Glomerular visceral epithelial cell (primary cell): ENCODE results near the gene PCDH9.

Experiments used
- DNase-seq: peaks from one replicate; pipeline ENCODE4 v3.0.0-alpha.2; 2016; ENCODE audit errors: extremely low spot score

The PCDH9 gene

GRCh38 chr13:66759919-66760318 is 470.2 kb downstream of the PCDH9 start:
- DNase-seq, result no peak

DNA sequence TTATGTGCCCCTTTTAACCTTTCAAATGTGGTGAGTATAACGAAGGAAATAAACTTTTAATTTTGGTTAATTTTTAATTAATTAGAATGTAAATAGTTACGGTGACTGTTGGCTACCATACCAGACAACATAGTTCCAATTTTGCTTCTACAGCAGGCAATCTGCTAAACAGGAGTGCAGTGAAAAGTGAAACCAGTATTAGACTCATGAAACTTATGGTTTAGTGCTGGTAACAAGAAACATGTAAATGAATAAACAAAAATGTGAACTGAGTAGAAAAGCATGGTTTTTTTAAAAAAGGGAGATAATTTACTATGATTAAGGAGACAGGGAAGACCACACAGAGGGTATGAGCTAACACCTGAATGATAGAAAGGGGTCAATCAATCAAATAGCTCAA is 478.4 kb downstream of the PCDH9 start:
- no peak for DNase-seq

- DNase-seq, result peak; percentile 1
Observed at GRCh38 chr13:66748712-66749111, 481.4 kb downstream of the PCDH9 start.

DNA sequence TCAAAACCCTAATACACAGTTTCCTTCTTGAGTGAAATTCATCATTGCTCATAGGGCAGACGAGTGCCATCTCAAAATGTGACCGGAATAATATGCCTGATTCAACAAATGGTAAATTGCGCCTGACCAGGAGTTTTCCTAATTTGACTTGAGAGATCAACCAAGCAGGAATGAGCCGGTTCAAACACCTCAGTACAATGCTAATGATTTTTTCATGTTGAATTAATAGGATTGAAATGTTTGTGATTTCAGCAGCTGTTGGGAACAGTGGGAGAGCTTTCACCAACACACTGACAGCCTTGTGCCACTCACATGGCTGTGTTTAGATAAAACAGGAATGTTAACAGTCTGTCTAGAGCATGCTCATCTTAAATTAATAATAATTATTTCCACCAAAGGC is 484.8 kb downstream of the PCDH9 start:
- no peak for DNase-seq

DNA sequence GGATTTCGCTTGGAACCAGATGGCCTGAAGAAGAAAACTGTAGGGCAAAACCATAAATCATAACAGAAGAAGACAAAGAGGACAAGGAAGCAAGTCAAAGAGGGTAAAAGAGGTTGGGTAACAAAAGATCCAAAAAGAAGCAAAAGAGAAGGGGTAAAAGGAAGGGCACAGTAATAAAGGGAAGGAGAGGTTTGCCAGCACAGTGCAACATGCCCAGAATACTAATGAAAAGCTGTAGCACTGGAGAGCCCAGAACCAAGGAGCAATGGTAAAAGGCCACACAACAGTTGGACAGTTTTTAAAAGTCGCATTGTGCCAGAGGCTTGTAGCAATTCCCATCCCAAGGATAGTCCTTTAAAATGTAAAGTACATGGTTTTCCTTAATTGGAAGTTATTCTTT is 506.6 kb downstream of the PCDH9 start:
- no peak for DNase-seq

DNA sequence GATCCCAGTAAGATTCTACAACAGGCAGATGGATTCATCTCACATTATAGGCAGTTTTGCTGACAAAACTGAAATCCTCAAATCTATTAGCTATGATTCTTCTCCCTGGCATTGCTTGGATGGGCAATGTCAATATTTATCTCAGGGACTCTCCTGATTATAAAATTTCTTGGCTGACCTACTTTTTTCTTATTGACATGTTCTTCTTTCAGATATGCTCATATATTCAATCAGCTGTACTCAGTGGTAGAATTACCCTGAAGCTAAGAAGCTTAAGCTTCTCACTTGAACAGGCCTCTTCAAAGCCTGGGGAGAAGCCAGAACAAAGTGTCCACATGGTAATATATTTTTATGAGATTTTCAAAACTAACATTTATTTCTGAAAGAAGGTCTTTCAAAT is 513.6 kb downstream of the PCDH9 start:
- no peak for DNase-seq

DNA sequence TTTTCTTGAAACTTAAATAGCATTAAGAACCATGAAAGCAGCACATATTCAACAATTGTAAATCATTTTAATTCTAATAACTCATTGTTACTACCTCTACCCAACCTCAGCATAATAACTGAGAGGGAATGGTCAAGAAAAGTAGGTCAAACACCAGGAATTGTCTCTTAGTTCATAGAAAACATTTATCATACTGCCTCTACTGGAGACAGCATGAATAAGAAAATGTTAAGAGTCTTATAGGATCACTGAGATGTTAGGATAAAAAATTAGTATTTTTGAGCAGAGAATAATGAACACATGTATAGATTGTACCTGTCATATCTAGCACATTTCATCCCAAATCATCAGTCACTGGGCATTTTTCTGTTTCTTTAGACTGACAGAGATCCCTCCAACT is 515.3 kb downstream of the PCDH9 start:
- no peak for DNase-seq

DNA sequence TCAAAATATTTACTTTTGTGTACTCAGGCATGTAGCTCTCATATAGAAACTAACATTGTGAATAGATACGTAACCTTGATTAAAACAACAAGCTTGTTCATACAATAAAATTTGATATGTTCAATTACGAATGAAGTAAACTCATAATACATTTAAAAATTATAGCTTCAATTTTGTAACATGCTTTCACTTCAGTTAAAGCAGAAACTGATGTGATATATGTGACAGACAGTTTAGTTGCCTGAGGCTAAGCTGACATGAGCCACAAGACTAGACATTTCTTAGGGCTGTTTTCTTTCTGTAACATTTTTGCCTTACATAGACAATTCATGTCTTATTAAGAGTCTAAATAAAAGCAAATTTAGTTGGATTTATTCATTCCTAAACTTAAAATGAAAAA is 526.0 kb downstream of the PCDH9 start:
- no peak for DNase-seq

- DNase-seq, result no peak
Observed at GRCh38 chr13:66703597-66703996, 526.5 kb downstream of the PCDH9 start.

DNA sequence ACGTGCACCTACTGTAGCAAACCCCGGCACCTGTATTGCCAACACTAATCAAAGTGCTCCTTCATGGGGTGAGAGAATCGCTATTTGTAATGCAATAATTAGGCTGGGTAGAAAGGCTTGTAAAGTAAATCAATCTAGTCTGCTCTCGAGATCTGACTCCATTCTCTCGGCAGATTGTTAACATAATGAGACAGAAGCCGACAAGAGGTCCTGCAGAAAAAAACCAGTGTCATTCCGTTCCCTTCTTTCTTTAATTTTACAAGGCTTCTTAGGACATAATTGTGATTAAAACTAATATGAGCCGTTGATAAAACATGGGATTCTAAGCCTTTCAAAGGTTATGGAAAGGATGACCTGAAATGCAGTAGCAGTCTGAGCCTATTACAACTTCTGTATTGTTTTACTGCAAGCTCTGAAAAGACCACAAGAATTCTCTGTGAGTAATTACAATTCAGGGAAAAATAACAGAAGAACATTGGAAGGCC is 530.0 kb downstream of the PCDH9 start:
- no peak for DNase-seq

GRCh38 chr13:66693656-66694055 is 536.5 kb downstream of the PCDH9 start:
- no peak for DNase-seq

GRCh38 chr13:66691149-66691548 is 539.0 kb downstream of the PCDH9 start:
- DNase-seq, result no peak

DNA sequence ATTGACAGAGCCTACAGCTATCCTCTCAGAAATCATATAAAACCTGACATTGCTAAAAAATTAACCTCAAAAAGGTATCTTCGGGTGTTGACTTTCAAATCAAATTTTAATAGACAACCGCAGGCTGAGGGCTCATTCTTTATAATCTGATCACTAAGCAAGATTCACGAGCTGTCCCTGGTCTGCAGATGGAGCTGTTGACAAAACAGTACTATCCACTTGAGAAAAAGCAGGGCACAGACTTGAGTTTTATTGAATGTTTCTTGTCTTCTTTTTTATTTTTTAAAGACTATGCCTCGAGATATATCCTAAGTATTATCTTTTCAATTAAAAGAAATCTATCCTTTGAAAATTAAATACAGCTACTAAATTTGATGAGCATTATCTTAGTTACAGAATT is 540.5 kb downstream of the PCDH9 start:
- peak; percentile 12 for DNase-seq

DNA sequence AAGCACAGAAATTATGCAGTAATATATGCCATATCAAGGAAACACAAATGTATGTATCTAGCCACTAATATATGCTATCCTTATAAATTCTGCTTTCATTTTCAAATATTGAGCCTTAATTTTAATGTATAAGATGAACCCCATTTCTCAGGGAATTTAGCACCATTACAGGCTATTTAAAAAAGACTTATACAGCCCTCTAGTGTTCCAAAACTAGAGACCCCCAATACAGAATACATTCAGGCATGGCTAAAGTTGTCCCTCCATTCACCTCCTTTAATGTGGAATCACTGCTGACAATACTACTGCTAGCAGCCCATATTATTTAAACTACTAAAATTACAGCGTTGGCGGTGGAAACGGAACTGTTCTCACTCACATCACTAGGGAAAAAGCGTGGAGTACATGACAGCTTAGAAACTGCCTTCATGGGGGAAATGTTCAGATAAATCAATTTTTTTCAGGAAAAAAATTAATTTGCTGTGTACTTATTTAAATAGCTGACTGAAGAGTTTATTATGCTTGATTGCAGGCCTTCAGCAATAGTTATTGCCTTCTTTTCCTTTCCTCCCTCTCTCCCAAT is 541.0 kb downstream of the PCDH9 start:
- DNase-seq, result peak; percentile 3

GRCh38 chr13:66681403-66681802 is 548.7 kb downstream of the PCDH9 start:
- DNase-seq, result no peak

DNA sequence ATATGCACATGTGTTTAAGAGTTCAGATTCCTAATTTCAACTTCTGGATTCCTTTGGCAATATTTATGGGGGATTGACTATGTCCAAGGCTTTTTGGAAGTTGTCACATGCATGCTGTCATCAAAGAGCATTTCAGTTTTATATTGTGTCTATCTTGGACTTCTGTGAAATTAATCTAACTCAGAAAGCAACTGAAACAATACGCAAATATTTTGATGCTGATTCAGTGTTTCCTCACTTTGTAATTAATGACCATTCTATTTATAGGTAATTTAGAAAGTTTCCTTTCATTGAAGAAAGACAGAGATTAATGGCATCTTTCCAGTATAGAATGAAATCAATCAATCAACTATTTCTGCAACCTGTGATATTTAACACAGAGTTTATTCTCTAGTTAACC is 550.1 kb downstream of the PCDH9 start:
- DNase-seq, result no peak

- DNase-seq, result no peak
Observed at GRCh38 chr13:66675620-66676019, 554.5 kb downstream of the PCDH9 start.

GRCh38 chr13:66673401-66673800 is 556.7 kb downstream of the PCDH9 start:
- peak; percentile 79 for DNase-seq

DNA sequence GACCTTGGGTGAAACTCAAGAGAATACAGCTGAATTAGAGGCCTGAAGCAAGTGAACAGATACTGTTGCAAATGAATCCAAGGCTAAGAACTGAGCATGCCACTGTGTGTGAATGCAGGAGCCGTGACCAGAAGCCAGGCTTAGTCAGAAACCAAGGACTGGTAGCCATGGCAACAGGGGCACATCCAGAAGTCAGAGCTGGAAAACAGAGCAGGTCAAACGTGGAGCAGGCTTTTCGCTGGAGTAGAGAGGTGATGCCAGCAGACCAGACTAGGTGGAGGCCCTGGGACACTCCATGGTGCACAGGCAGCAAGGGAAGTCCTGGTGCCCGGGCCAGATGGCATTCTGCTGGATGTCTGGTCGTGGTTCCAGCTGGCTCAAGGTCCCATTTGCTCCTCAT is 564.1 kb downstream of the PCDH9 start:
- DNase-seq, result peak; percentile 97

DNA sequence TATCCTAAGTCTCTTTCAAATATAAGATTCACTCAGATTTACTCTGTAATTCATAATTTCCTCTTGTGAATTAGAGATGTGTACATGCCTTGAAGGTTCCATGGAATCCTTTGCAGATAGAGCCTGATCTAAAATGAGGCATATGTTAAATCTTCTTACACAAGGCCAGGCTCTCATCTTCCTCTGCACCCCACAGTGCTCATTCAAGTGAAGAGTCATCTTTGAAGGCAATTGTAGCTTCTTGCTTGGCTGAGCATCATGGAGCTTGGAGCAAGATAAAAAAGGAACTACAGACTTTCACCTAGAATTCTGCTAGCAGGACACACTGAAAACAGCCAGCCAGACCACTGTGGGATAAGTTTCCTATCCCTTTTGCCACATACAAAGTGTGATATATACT is 566.4 kb downstream of the PCDH9 start:
- peak; percentile 33 for DNase-seq

DNA sequence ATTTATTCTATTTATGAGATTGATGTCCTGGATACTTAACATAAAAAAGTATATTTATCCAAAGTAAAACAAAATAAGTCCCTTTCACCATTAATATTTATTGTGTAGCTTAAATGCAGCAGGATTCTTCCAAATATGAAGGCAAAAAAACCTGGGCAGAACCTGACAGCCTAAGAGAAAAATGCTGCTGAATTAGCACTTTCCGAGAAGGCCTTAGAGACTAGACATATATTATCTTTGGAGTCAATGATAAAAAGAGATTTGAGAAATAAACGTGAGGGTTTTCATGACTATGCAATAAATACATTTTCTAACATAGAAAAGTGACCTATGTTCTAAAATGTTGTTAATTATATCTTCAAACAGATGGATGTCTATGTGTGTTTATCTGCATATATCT is 566.9 kb downstream of the PCDH9 start:
- no peak for DNase-seq

- DNase-seq, result no peak
Observed at GRCh38 chr13:66661336-66661735, 568.8 kb downstream of the PCDH9 start.

- no peak for DNase-seq
Observed at GRCh38 chr13:66660468-66660813, 569.7 kb downstream of the PCDH9 start.

DNA sequence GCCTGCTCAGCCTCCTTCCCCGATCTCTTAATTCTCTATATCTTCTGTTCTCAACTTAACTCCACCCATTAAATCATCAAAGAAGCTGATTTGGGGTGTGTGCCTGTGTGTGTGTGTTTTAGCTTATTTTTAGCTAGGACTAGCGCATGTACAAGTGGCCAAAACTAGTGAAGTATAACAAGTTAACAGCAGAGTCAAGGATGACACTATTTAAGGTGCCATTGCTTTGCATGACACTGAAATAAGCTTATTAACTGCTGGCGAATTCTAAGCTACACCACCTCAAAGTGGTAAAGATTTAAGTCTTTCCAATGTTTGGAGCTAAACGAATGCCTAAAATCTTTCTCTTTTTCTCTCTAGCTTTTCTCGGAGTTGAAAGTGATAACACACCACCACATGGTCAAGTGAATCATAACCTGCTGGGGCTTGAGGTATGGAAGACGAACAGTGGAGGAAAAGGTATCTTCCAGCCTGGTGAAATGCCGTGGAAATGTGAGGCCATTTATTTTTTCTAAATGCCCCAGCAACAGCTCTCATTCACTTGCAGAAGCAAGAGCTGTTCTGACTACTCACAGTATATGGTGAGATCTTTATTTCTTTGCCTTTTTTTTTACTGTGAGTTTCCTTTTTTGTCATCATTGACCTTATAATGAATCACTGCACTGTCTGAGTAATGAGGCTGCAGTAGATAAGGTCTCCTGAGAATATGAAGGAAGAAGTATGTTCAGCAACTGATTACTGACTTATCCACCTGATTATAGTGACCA is 570.3 kb downstream of the PCDH9 start:
- peak; percentile 14 for DNase-seq
